Measurements from ENCODE around the gene GPX7. TPM values are rescaled to one million over a fixed set of nuclear protein-coding genes. Genes with fewer than 3 reads are reported as not detected.

GPX7 gene
- total RNA-seq, 1 experiment from 2014 or later: 25.2 TPM

- POLR2A ChIA-PET (ENCODE audit: low non-redundant PET): no interaction called here
- CTCF ChIA-PET: no interaction called here
- Histone ChIP-seq H3K4me3 (ENCODE audit: low read depth, low read length, poor library complexity, severe bottlenecking) (no peak overlapping the region), H3K27me3 (replicated peaks; ENCODE audit: insufficient read depth, low read depth, low read length, poor library complexity) (no peaks in the 10 kb centered on the region), H3K36me3 (ENCODE audit: insufficient read depth, low read length, poor library complexity, severe bottlenecking) (no peaks in the 10 kb centered on the region), H3K9me3 (ENCODE audit: low read depth, low read length, poor library complexity, severe bottlenecking) (no peaks in the 10 kb centered on the region), H3K4me1 (ENCODE audit: insufficient read depth, low read length, poor library complexity, severe bottlenecking) (no peaks in the 10 kb centered on the region), H3K27ac (ENCODE audit: low read depth, low read length, poor library complexity, severe bottlenecking) (no peak overlapping the region)
- intact Hi-C loops (cut with micrococcal nuclease; ENCODE audit: unreplicated experiment): no loop called here
- no peak for DNase-seq (ENCODE audit: low spot score)
- BruUV-seq (replicated peaks): no TSS peak
- TF ChIP-seq, protein P1, sequence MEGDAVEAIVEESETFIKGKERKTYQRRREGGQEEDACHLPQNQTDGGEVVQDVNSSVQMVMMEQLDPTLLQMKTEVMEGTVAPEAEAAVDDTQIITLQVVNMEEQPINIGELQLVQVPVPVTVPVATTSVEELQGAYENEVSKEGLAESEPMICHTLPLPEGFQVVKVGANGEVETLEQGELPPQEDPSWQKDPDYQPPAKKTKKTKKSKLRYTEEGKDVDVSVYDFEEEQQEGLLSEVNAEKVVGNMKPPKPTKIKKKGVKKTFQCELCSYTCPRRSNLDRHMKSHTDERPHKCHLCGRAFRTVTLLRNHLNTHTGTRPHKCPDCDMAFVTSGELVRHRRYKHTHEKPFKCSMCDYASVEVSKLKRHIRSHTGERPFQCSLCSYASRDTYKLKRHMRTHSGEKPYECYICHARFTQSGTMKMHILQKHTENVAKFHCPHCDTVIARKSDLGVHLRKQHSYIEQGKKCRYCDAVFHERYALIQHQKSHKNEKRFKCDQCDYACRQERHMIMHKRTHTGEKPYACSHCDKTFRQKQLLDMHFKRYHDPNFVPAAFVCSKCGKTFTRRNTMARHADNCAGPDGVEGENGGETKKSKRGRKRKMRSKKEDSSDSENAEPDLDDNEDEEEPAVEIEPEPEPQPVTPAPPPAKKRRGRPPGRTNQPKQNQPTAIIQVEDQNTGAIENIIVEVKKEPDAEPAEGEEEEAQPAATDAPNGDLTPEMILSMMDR (conservative IDR thresholded peaks at IDR 0.05; ENCODE audit: low read depth, low read length): no peak
- no peak for TF ChIP-seq EZH2 (IDR thresholded peaks at IDR 0.05; ENCODE audit: borderline replicate concordance, low read depth, low read length, poor library complexity, severe bottlenecking)
Measured at GRCh38 chr1:52593495-52593894, 8.7 kb upstream of the GPX7 start.

- Histone ChIP-seq H3K36me3 (ENCODE audit: insufficient read depth, low read length, poor library complexity, severe bottlenecking) (no peaks in the 10 kb centered on the region), H3K27me3 (replicated peaks; ENCODE audit: insufficient read depth, low read depth, low read length, poor library complexity) (no peaks in the 10 kb centered on the region), H3K4me1 (ENCODE audit: insufficient read depth, low read length, poor library complexity, severe bottlenecking) (no peaks in the 10 kb centered on the region), H3K4me3 (ENCODE audit: low read depth, low read length, poor library complexity, severe bottlenecking) (no peak overlapping the region), H3K9me3 (ENCODE audit: low read depth, low read length, poor library complexity, severe bottlenecking) (no peaks in the 10 kb centered on the region), H3K27ac (ENCODE audit: low read depth, low read length, poor library complexity, severe bottlenecking) (no peak overlapping the region)
- no peak for DNase-seq (ENCODE audit: low spot score)
- no TSS peak for BruUV-seq (replicated peaks)
- no peak for TF ChIP-seq EZH2 (IDR thresholded peaks at IDR 0.05; ENCODE audit: borderline replicate concordance, low read depth, low read length, poor library complexity, severe bottlenecking)
- TF ChIP-seq, protein P1 (conservative IDR thresholded peaks at IDR 0.05; ENCODE audit: low read depth, low read length): no peak
- intact Hi-C loops (cut with micrococcal nuclease; ENCODE audit: unreplicated experiment): no loop called here
- POLR2A ChIA-PET (ENCODE audit: low non-redundant PET): no interaction called here
- CTCF ChIA-PET: no interaction called here
Measured at GRCh38 chr1:52595061-52595460, 7.1 kb upstream of the GPX7 start.

DNA sequence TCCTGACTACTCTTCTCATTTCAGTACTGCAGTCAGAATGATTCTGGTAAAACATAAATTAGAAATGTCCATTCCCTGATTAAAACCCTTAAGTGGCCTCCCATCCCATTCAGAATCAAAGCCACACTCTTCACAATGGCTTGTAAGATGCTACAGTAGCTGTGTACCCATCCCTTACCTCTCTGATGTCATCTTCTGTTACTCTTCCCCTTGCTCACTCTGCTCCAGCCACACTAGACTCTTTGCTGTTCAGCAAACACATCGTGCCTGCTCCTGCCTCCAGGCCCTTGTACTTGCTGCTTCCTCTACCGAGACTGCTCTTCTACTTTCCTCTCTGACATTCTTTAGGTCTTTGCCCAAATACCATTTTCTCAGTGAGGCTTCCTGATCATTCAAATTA, 4.3 kb upstream of the GPX7 start:
- peaks cover 11% of the 10 kb centered on the region for H3K4me1 ChIP-seq (ENCODE audit: insufficient read depth, low read length, poor library complexity, severe bottlenecking)
- BruUV-seq (replicated peaks): no TSS peak
- CTCF ChIA-PET: no interaction called here
- H3K4me3 ChIP-seq (ENCODE audit: low read depth, low read length, poor library complexity, severe bottlenecking): no peak overlapping the region
- H3K36me3 ChIP-seq (ENCODE audit: insufficient read depth, low read length, poor library complexity, severe bottlenecking): no peaks in the 10 kb centered on the region
- intact Hi-C loops (cut with micrococcal nuclease; ENCODE audit: unreplicated experiment): no loop called here
- H3K27ac ChIP-seq (ENCODE audit: low read depth, low read length, poor library complexity, severe bottlenecking): no peak overlapping the region
- TF ChIP-seq EZH2 (IDR thresholded peaks at IDR 0.05; ENCODE audit: borderline replicate concordance, low read depth, low read length, poor library complexity, severe bottlenecking): no peak
- TF ChIP-seq, protein P1 (conservative IDR thresholded peaks at IDR 0.05; ENCODE audit: low read depth, low read length): no peak
- H3K27me3 ChIP-seq (replicated peaks; ENCODE audit: insufficient read depth, low read depth, low read length, poor library complexity): no peaks in the 10 kb centered on the region
- POLR2A ChIA-PET (ENCODE audit: low non-redundant PET): no interaction called here
- H3K9me3 ChIP-seq (ENCODE audit: low read depth, low read length, poor library complexity, severe bottlenecking): no peaks in the 10 kb centered on the region
- DNase-seq (ENCODE audit: low spot score): no peak

Measured in A673 (cell line).